T-helper 1 cell treated with Interleukin-12 subunit alpha and Interleukin-12 subunit beta and Interleukin-4 antibody, amounts not matched to agents 30 μg/mL and 1 μg/mL, for 36 hours (primary cell): ENCODE measurements around the gene SNRNP25.
"Not testable (repeated sequence)": the region's sequence is repeated elsewhere in the genome, so short reads cannot be mapped to it uniquely, and the experiment has no call there.

ENCODE experiments used
- H3K27ac Mint-ChIP-seq: one replicate; pipeline ENCODE4 v1.8.0; 2021; ENCODE audit warnings: mild to moderate bottlenecking, mixed read lengths
- H3K27me3 Mint-ChIP-seq: one replicate; pipeline ENCODE4 v1.8.0; 2021; ENCODE audit warnings: low read depth, mixed read lengths
- H3K36me3 Mint-ChIP-seq: one replicate; pipeline ENCODE4 v1.8.0; 2021; ENCODE audit warnings: low read depth, mixed read lengths
- H3K4me1 Mint-ChIP-seq: one replicate; pipeline ENCODE4 v1.8.0; 2021; ENCODE audit warnings: low read depth, mixed read lengths
- H3K4me3 Mint-ChIP-seq: one replicate; pipeline ENCODE4 v1.8.0; 2021; ENCODE audit warnings: mild to moderate bottlenecking, moderate library complexity, mixed read lengths
- H3K9me3 Mint-ChIP-seq: one replicate; pipeline ENCODE4 v1.8.0; 2021; ENCODE audit warnings: mixed read lengths

SNRNP25 gene

DNA sequence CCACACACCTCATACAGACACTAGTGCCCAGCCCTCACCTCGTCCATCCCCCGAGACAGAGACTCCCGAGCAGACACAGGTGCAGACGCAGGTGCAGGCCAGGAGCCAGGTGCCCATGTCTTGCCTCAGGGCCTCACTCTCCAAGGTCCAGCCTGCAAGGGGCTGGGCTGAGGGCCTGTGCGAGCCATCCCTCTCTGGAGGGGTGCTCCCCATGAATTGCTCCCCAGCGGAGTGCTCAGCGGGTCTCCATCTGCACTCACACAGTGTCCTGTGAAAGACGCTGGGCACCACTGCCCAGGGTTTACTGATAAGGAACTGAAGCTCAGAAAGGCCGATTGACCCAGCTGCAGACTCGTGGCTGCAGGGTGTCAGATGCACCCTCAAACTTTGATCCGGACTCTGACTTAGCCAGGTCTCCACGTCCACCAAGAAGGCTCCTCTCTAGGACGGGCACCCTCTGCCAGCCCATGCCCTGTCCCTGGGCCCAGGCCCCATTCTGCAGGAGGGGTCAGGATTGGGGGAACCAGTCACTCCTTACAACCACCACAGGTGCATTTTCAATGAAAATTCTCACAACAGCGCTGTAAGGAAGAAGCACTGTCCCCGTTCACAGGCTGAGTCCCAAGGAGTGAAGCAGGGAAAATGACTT lies 17.2 kb upstream of the SNRNP25 start:
- Mint-ChIP-seq H3K4me3 (no peak overlapping the region), H3K36me3 (peaks cover 13% of the 10 kb centered on the region), H3K27me3 (no peaks in the 10 kb centered on the region), H3K9me3 (no peaks in the 10 kb centered on the region), H3K27ac (no peak overlapping the region), H3K4me1 (peaks cover 15% of the 10 kb centered on the region)

DNA sequence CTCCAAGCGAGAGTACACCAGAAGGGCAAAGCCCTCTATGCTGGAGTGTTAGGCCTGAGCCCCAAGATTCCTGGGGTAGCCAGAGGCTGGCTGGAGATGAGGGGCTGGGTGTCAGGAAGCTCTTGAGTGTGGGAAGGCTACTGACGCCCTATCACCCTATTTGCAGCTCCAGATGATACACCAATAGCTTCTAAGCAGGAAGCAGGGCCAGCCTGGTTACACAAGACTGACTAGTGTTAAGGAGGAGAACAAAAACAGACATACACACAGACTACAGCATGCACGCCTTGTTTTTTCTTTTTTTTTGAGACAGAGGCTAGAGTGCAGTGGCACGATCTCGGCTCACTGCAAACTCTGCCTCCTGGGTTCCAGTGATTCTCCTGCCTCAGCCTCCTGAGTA lies 16.1 kb upstream of the SNRNP25 start:
- Mint-ChIP-seq H3K4me1 (peaks cover 23% of the 10 kb centered on the region), H3K27me3 (no peaks in the 10 kb centered on the region), H3K4me3 (no peak overlapping the region), H3K9me3 (no peaks in the 10 kb centered on the region), H3K36me3 (peaks cover 22% of the 10 kb centered on the region), H3K27ac (no peak overlapping the region)

DNA sequence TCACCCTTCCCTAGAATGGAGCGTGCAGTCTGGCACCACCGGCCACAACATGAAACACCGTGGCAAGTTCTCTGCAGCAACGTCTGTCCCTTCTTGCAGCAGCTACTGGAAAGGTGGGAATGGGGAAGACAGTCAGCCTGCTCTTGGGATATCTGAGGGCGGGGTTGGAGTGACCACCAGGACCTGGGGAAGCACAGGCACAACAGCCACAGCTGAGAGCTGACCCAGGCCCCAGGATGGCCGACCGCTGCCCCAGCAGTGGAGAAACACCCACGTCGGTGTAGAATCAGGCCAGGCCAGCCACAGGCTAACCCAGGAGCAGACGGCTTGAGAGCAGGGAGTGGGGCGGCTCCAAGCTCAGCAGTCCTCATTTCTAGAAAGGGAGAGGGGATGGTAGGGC lies 15.4 kb upstream of the SNRNP25 start:
- peaks cover 29% of the 10 kb centered on the region for H3K36me3 Mint-ChIP-seq
- H3K9me3 Mint-ChIP-seq, H3K4me3 Mint-ChIP-seq, H3K27me3 Mint-ChIP-seq: not testable (repeated sequence)
- H3K27ac Mint-ChIP-seq, result peak overlapping the region; percentile 63
- H3K4me1 Mint-ChIP-seq, result peaks cover 30% of the 10 kb centered on the region

DNA sequence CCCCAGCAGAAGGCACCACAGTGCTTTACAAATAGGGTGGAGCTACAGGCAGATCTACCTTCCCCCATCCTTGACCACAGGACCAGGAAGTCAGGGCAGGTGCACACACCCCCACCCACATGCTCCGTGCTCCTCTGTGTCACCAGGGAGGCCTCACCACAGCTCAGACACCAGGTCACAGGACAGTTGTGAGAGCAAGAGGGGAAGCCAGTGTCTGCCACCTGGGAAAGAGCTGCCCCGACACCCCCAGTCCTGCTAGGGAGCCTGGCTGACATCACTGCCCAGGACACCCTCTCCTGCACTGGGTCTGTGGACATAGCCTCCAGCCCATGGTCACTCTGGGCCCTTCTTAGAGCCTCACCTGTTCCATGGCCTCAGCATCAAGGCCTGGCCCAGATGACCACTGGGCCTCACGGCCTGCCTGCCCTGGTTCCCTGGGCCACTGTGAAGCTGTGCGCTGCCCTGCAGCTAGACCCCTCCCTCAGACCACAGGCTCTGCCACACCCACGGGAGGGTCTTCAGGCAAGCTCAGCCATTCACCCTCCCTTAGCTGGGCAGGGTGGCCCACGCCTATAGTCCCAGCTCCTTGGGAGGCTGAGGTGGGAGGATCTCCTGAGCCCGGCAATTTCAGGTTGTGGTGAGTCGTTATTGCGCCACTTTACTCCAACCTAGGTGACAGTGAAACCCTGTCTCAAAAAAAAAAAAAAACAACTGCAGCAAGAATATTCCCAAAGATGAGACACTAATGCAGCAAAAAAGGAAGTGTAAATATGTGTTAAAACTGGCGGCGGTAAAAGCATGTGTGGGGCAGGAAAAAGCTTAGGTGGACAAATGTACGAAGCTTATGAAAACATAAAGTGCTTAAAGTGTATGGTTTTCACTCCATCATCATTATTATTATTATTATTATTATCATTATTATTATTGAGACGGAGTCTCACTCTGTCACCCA lies 14.4 kb upstream of the SNRNP25 start:
- Mint-ChIP-seq H3K9me3 (no peaks in the 10 kb centered on the region), H3K4me1 (peaks cover 32% of the 10 kb centered on the region), H3K27ac (peak overlapping the region; percentile 18), H3K36me3 (peaks cover 36% of the 10 kb centered on the region), H3K4me3 (no peak overlapping the region), H3K27me3 (no peaks in the 10 kb centered on the region)

DNA sequence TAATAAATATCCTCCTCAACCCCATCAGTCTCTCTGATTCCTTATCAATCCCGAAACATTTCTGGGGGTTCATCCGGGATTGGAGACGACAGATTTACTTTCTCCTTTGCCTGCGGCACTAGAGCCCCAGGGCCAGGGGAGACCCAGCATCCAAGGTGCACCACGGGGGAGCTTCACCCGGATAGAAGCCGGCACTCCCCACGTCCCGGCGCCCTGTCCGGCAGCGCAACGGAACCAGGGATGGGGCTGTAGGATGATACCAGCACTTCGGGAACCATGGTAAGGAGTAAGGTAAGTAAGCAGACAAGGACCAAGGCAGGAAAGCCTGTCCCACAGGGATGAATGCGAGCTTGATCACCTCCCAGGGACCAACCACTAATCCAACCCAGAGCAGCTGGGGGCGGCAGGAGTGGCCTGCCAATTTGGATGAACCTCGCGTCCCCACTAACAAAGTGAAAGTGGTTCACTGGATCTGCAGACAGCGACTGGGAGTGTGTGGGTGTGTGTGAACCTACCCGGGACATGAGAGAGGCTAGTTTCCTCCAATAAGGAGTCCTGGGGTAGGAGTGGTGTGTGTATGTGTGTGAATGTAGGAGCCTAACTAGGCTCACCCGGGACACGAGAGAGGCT lies 12.1 kb upstream of the SNRNP25 start:
- Mint-ChIP-seq H3K4me1 (peaks cover 33% of the 10 kb centered on the region), H3K4me3 (no peak overlapping the region), H3K27ac (no peak overlapping the region), H3K36me3 (peaks cover 45% of the 10 kb centered on the region), H3K27me3 (no peaks in the 10 kb centered on the region), H3K9me3 (no peaks in the 10 kb centered on the region)

DNA sequence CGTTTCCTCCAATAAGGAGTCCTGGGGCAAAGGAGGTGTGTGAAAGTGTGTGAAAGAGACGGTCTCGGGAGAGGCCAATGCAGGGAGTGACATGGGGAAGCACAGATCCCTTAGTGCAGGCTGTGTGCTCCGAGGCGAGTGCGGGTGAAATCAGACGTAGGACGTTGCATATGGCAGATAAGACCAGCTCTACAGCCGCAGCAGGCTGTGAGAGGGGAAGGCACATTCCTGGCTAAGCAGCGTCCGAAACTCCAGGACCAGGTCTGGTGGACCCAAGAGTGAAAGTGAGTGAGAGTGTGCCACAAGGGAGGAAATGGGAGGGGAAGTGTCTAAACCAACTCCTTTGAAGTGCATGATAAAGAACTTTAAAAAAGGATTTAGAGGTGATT lies 11.6 kb upstream of the SNRNP25 start:
- H3K4me1 Mint-ChIP-seq, result peaks cover 33% of the 10 kb centered on the region
- no peak overlapping the region for H3K4me3 Mint-ChIP-seq
- no peaks in the 10 kb centered on the region for H3K27me3 Mint-ChIP-seq
- no peak overlapping the region for H3K27ac Mint-ChIP-seq
- no peaks in the 10 kb centered on the region for H3K9me3 Mint-ChIP-seq
- H3K36me3 Mint-ChIP-seq, result peaks cover 44% of the 10 kb centered on the region

DNA sequence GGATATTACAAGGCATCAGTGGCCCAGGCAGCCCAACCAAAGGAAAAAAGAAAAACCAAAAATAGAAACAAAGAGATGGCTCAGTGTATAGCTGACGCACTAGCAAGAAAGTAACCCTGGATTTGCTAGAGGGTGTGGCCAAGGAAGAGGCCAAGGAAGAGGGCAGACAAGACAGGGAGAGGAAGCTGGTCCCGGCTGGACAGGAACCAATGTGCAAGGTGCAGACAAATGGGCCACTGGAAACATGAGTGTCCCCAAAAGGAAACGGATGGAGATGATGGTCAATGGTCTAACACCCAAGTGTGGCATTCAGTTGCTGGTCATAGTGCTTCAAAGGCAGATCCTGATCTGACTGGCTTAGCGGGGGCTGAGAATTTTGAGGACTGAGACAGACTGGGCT lies 10.9 kb upstream of the SNRNP25 start:
- Mint-ChIP-seq H3K9me3 (no peaks in the 10 kb centered on the region), H3K27me3 (no peaks in the 10 kb centered on the region), H3K27ac (no peak overlapping the region), H3K4me3 (no peak overlapping the region), H3K4me1 (peaks cover 33% of the 10 kb centered on the region), H3K36me3 (peaks cover 48% of the 10 kb centered on the region)

DNA sequence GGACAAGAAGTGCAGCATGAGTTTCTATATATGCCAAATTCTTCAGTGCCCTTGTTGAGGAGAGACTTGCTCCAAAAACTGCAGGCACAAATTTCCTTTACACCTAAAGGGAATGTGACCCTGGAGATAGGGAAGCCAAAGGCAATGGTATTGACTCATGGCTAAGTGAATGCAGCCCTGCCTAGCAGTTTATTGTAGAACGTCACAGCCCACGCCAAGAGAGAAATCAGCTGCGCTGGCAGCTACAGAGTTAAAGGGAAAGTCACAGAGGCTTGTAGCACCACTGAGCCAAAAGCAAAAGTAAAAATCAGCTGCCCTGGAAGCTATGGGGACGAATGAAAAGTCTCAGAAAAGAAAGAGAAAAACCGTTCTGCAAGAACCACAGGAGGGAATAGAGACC lies 10.3 kb upstream of the SNRNP25 start:
- no peaks in the 10 kb centered on the region for H3K9me3 Mint-ChIP-seq
- H3K27me3 Mint-ChIP-seq, result no peaks in the 10 kb centered on the region
- H3K4me1 Mint-ChIP-seq, result peaks cover 35% of the 10 kb centered on the region
- H3K27ac Mint-ChIP-seq, result no peak overlapping the region
- no peak overlapping the region for H3K4me3 Mint-ChIP-seq
- H3K36me3 Mint-ChIP-seq, result peaks cover 51% of the 10 kb centered on the region

DNA sequence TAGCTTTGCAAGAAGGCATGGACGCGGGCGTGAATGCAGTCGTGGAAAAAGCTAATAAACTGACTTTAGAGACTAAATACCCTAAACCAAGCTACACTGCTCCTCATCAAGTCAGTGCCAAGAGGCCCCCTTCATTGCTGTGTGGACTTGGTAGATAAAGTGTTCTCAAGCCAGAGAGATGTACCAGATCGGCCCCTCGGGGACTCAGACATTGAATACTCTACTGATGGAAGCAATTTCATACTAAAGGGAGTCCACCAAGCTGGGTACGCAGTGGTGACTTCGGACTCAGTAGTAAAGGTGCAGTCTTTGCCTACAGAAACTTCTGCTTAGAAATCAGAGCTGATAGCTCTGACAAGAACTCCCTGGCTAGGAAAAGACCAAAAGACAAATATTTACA lies 9.0 kb upstream of the SNRNP25 start:
- H3K27me3 Mint-ChIP-seq, result no peaks in the 10 kb centered on the region
- peaks cover 50% of the 10 kb centered on the region for H3K36me3 Mint-ChIP-seq
- no peak overlapping the region for H3K27ac Mint-ChIP-seq
- no peaks in the 10 kb centered on the region for H3K9me3 Mint-ChIP-seq
- no peak overlapping the region for H3K4me3 Mint-ChIP-seq
- peaks cover 23% of the 10 kb centered on the region for H3K4me1 Mint-ChIP-seq

DNA sequence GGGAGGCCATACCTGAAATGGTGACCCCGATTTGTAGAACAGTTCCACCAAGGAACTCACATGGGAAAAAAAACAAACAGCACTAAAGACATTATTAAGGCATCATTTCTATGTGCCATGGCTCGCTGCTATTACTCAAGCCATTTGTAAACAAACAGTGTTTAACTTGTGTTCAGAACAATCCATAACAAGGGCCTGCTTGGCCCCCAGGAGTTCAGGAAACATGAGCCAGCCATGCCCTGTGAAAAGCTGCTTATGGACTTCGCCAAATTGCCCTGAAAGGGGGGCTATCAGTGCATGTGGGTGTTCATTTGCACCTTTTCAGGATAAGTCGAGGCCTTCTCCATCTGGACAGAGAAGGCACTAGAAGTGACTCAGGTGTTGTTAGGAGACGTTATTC lies 8.2 kb upstream of the SNRNP25 start:
- Mint-ChIP-seq H3K27ac (no peak overlapping the region), H3K36me3 (peaks cover 54% of the 10 kb centered on the region), H3K9me3 (no peaks in the 10 kb centered on the region), H3K4me3 (no peak overlapping the region), H3K4me1 (peaks cover 23% of the 10 kb centered on the region), H3K27me3 (no peaks in the 10 kb centered on the region)

DNA sequence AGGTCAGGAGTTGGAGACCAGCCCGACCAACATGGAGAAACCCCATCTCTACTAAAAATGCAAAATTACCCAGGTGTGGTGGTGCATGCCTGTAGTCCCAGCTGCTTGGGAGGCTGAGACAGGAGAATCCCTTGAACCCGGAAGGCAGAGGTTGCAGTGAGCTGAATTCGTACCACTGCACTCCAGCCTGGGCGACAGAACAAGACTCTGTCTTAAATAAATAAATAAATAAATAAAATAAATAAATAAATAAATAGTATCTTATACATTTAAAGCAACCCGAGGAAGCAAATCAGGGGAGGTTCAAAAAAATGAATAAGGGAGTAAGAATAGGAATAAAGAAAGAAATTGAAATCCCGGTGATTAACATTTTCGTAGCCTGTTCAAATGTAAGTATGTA lies 7.1 kb upstream of the SNRNP25 start:
- not testable (repeated sequence) for H3K9me3 Mint-ChIP-seq, H3K27ac Mint-ChIP-seq, H3K27me3 Mint-ChIP-seq, H3K4me3 Mint-ChIP-seq
- Mint-ChIP-seq H3K4me1 (peaks cover 32% of the 10 kb centered on the region), H3K36me3 (peaks cover 59% of the 10 kb centered on the region)

DNA sequence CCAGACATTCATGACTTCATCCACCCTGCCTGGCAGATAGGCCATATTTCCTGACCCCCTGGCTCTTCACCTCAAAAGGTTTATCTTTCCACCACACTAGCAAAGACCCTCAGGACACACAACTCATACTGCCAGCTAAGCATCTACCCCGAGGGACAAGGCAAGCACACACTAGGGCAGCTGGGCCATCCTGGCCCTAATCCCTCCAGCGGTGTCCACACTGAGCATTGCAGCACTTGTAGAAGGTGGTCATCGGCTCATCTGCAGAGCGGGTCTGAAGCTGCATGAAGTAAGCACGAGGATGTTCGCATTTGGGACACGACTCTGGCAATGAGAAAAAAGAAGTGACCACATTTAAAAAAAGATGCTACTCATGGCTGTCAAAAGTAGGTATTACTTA lies 6.4 kb upstream of the SNRNP25 start:
- no peaks in the 10 kb centered on the region for H3K9me3 Mint-ChIP-seq
- H3K4me3 Mint-ChIP-seq, result no peak overlapping the region
- H3K27ac Mint-ChIP-seq, result no peak overlapping the region
- H3K4me1 Mint-ChIP-seq, result peaks cover 27% of the 10 kb centered on the region
- peaks cover 54% of the 10 kb centered on the region for H3K36me3 Mint-ChIP-seq
- no peaks in the 10 kb centered on the region for H3K27me3 Mint-ChIP-seq

DNA sequence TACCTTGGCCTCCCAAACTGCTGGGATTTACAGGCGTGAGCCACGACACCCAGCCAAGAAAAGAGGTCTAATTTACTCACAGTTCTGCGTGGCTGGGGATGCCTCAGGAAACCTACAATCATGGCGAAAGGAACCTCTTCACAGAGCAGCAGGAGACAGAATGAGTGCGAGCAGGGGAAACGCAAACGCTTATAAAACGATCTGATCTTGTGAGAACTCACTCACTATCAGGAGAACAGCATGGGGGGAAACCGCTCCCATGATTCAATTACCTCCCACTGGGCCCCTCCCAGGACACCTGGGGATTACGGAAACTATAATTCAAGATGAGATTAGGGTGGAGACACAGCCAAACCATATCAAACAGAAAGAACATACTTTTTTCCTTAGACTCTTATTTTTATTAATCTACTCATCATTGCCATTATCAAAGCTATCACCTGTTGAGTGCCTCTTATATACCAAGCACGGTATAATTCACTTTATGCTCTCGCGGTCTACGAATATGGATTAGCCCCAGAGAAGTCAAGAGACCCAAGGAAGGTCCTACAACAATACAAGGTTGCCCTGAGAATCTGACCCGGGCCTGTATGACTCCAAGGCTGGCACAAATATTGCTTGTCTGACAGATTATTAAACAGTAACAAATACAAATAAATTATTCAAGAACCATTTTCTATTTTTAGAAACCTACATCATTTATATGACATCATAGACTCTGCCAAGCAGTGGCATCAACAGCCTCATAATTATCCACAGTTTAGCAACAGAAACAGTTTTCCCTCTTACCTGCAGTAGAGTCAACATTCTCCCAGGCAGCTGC lies 2.6 kb upstream of the SNRNP25 start:
- Mint-ChIP-seq H3K27me3 (no peaks in the 10 kb centered on the region), H3K36me3 (peaks cover 34% of the 10 kb centered on the region), H3K4me1 (peaks cover 23% of the 10 kb centered on the region), H3K27ac (no peak overlapping the region), H3K4me3 (peak overlapping the region; percentile 56), H3K9me3 (no peaks in the 10 kb centered on the region)

DNA sequence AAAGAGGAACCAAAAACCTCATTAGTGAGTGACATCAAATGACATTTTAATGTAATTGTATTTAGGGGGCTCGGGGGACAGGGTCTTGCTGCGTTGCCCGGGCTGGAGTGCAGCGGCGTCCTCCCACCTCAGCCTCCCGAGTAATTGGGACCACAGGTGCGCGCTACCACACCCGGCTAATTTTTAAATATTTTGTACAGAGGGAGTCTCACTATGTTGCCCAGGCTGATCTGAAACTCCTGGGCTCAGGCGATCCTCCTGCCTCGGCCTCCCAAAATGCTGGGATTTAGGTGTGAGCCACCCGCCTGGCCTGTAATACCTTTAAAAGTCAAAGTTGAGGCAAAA lies 581 bp downstream of the SNRNP25 start:
- peaks cover 27% of the 10 kb centered on the region for H3K36me3 Mint-ChIP-seq
- no peaks in the 10 kb centered on the region for H3K27me3 Mint-ChIP-seq
- H3K27ac Mint-ChIP-seq, result peak overlapping the region; percentile 9
- H3K4me1 Mint-ChIP-seq, result peaks cover 19% of the 10 kb centered on the region
- peak overlapping the region; percentile 98 for H3K4me3 Mint-ChIP-seq
- no peaks in the 10 kb centered on the region for H3K9me3 Mint-ChIP-seq
